ENCODE measurements around the gene SCAF11.
A peak's percentile ranks its signal among the peaks of the same experiment; 100 is the strongest.

The SCAF11 gene

GRCh38 chr12:45981075-45981837, 9.1 kb downstream of the SCAF11 start:
- no peak for DNase-seq

GRCh38 chr12:45980540-45980939, 9.8 kb downstream of the SCAF11 start:
- no peak for DNase-seq

GRCh38 chr12:45978108-45978507, 12.3 kb downstream of the SCAF11 start:
- no peak for DNase-seq

GRCh38 chr12:45977620-45978019, 12.8 kb downstream of the SCAF11 start:
- no peak for DNase-seq

- no peak for DNase-seq
Observed at GRCh38 chr12:45975506-45975905, 14.9 kb downstream of the SCAF11 start.

GRCh38 chr12:45974883-45975282, 15.5 kb downstream of the SCAF11 start:
- DNase-seq: no peak

- no peak for DNase-seq
Observed at GRCh38 chr12:45974171-45974719, 16.1 kb downstream of the SCAF11 start.

- DNase-seq: no peak
Observed at GRCh38 chr12:45973526-45973925, 16.8 kb downstream of the SCAF11 start.

- no peak for DNase-seq
Observed at GRCh38 chr12:45970391-45970790, 20.0 kb downstream of the SCAF11 start.

- DNase-seq: no peak
Observed at GRCh38 chr12:45969084-45969483, 21.3 kb downstream of the SCAF11 start.

- no peak for DNase-seq
Observed at GRCh38 chr12:45966486-45966885, 23.9 kb downstream of the SCAF11 start.

- DNase-seq: no peak
Observed at GRCh38 chr12:45962553-45963325, 27.6 kb downstream of the SCAF11 start.

GRCh38 chr12:45959728-45960127, 30.6 kb downstream of the SCAF11 start:
- no peak for DNase-seq

GRCh38 chr12:45959025-45959424, 31.3 kb downstream of the SCAF11 start:
- no peak for DNase-seq

GRCh38 chr12:45948546-45948945, 41.8 kb downstream of the SCAF11 start:
- peak in 1 of 2 experiments; percentile 30 for DNase-seq

GRCh38 chr12:45946435-45946834, 43.9 kb downstream of the SCAF11 start:
- DNase-seq: no peak

- DNase-seq: no peak
Observed at GRCh38 chr12:45944771-45945170, 45.6 kb downstream of the SCAF11 start.

GRCh38 chr12:45939759-45940158, 50.6 kb downstream of the SCAF11 start:
- DNase-seq: no peak

- no peak for DNase-seq
Observed at GRCh38 chr12:45938566-45938965, 51.8 kb downstream of the SCAF11 start.

- DNase-seq: no peak
Observed at GRCh38 chr12:45934956-45935355, 55.4 kb downstream of the SCAF11 start.

- DNase-seq: no peak
Observed at GRCh38 chr12:45933504-45933903, 56.9 kb downstream of the SCAF11 start.

- DNase-seq: no peak
Observed at GRCh38 chr12:45930369-45930768, 60.0 kb downstream of the SCAF11 start.

GRCh38 chr12:45928309-45928708, 62.1 kb downstream of the SCAF11 start:
- no peak for DNase-seq

- no peak for DNase-seq
Observed at GRCh38 chr12:45918818-45919217, 71.6 kb downstream of the SCAF11 start.

All from NCI-H524 (cell line).